D721Med (cell line): Measurements from ENCODE around the gene IQCF6.
"Not testable (repeated sequence)": the region's sequence is repeated elsewhere in the genome, so short reads cannot be mapped to it uniquely, and the experiment has no call there.

Experiments used
- DNase-seq: peaks from one replicate; pipeline ENCODE4 v3.0.0; 2011; ENCODE audit warnings: low spot score; ENCODE audit not compliant: insufficient read length
- FAIRE-seq: peaks from 2 replicates; lab custom pipeline; 2011; peaks lifted over from hg19 to GRCh38; lab: Jason Lieb, UNC
- TF ChIP-seq, protein P1 (sequence below): IDR thresholded peaks from 2 replicates; pipeline ENCODE4 v1.5.1; 2012; ENCODE audit warnings: mild to moderate bottlenecking, control low read depth; ENCODE audit not compliant: insufficient read depth; ENCODE audit errors: missing control alignments

IQCF6 gene

DNA sequence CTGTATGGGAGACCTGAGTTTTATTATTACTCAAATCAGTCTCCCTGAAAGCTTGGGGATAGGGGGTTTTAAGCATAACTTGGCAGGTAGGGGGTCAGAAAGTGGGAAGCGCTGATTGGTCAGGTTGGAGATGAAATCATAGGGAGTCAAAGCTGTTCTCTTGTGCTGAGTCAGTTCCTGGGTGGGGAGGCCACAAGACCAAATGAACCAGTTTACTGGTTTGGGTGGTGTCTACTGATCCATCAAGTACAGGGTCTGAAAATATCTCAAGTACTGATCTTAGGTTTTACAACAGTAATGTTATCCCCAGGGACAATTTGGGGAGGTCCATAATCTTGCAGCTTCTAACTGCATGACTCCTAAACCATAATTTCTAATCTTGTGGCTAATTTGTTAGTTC lies 17.8 kb upstream of the IQCF6 start:
- DNase-seq, result no peak
- TF ChIP-seq, protein P1, sequence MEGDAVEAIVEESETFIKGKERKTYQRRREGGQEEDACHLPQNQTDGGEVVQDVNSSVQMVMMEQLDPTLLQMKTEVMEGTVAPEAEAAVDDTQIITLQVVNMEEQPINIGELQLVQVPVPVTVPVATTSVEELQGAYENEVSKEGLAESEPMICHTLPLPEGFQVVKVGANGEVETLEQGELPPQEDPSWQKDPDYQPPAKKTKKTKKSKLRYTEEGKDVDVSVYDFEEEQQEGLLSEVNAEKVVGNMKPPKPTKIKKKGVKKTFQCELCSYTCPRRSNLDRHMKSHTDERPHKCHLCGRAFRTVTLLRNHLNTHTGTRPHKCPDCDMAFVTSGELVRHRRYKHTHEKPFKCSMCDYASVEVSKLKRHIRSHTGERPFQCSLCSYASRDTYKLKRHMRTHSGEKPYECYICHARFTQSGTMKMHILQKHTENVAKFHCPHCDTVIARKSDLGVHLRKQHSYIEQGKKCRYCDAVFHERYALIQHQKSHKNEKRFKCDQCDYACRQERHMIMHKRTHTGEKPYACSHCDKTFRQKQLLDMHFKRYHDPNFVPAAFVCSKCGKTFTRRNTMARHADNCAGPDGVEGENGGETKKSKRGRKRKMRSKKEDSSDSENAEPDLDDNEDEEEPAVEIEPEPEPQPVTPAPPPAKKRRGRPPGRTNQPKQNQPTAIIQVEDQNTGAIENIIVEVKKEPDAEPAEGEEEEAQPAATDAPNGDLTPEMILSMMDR, result no peak
- FAIRE-seq, result no peak

DNA sequence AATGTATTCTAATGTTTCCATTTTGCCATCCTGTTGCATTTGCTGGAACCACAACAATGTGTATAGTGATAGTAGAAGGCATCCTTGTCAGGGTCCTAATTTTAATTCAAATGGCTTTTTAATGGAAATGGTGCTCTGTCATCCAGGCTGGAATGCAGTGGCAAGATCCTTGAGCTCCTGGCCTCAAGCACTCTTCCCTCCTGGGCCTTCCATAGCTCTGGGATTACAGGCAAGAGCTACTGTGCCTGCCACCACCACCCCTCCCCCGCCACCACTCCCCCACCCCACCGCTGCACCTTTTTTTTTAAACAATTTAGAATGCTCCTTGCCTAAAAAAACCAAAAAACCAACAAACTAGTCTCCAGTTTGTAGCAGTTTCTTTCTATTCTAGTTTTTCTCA lies 15.2 kb upstream of the IQCF6 start:
- no peak for FAIRE-seq
- TF ChIP-seq, protein P1, result no peak
- no peak for DNase-seq

DNA sequence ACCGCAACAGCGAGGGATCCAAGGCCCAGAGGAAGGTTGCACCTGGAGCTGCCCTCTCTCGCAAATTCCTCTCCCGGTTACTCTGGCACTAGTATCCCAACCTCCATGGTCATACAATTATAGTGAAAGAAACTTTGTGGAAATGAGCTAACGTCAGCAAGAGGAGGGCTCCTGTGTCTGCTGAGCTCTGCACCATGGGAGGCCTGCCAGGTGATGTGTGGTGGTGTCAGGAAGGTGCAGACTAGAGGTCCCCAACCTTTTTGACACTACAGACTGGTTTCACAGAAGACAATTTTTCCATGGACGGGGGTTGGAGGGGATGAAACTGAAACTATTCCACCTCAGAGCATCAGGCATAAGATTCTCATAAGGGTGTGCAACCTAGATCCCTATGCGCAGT lies 13.2 kb upstream of the IQCF6 start:
- TF ChIP-seq, protein P1, result no peak
- FAIRE-seq, result no peak

DNA sequence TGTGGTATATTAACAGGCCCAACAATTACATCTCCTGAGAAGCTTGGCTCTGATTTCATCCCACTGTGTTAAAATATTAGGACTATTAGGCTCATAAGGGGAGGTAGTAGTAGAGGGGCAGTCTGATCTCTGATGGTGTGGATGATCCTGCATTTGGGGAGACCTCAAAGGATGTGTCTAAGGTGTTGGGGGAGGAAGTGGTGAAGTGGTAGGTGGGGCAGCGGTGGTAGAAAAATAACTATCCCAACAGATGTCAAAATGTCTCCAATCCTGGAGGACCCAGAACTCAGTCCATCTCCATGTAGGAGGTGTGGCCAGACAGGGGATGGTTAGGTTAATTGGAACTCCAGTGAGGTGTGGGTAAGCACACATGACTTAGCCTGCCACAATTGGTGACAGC lies 10.4 kb upstream of the IQCF6 start:
- FAIRE-seq (no peak), DNase-seq (no peak)
- TF ChIP-seq, protein P1, result no peak

More for the DNA sequence above, 13.2 kb upstream of the IQCF6 start:
- no peak for DNase-seq

DNA sequence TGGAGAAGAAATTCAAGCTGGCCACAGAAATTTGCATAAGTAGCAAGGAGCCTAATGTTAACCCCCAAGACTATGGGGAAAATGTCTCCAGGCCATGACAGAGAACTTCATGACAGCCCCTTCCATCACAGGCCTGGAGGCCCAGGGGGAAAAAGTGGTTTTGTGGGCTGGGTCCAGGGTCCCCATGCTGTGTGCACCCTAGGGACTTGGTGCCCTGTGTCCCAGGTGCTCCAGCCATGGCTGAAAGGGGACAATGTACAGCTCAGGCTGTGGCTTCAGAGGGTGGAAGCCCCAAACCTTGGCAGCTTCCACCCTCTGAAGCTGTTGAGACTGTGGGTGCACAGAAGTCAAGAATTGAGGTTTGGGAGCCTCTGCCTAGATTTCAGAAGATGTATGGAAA lies 8.5 kb upstream of the IQCF6 start:
- not testable (repeated sequence) for FAIRE-seq, DNase-seq

DNA sequence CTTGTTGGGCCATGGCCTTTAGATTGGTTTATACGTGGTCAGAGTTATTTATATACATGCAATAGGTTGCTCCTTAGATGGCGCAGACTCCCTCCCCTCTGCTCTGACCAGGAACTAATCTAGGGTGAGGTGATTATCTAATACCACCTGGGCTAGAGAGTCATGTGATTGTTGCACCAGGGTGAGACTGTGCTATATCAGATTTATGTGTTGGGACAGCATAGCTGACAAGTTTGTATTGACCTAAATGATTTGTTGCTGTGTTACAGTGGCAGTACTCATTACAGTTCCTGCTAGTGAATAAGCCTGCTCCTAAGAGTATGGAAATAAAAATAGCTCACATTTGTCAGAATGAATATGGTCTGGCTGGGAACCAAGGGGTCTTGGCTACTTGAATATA lies 7.2 kb upstream of the IQCF6 start:
- TF ChIP-seq, protein P1, result no peak
- no peak for FAIRE-seq
- no peak for DNase-seq

DNA sequence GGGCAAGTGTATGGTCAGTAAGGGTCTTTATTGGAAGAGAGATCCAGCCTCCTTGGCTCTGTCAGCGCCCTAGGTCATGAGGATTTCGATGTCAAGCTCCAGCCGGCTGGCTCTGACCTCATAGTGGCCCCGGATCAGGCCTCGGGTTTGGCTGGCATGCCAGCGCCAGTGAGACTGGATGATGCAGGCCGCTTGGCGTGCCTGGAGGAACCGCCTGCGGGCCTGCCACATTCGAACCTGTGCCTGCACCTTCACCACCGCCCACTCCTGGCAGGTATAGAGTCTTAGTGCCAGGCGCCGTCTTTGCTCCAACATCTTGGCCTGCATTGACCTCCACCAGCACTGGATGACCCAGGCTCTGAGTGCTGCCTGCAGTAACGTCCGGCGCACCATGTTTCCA lies 483 bp downstream of the IQCF6 start:
- DNase-seq (no peak), FAIRE-seq (no peak)
- TF ChIP-seq, protein P1, result no peak

DNA sequence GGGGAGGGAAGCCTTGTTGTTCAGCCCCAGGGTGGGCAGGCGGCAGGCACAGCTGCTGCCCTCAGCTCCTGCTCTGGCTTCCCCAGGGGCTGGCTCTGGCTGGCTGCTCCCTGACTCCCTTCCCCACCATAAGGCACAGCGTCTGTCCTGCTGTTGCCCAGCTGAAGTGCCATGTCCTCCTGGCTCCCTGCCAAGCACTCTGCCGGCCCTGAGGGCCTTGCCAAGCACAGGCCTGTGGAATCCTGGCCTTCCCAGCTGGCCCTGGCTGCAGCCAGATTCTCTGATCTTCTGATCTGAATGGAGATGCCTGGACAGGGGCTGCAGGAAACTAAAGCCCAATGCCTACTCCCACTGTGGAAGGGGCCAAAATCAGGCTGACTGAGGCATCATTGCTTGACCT lies 1.1 kb downstream of the IQCF6 start:
- no peak for DNase-seq
- TF ChIP-seq, protein P1, result no peak

More for the DNA sequence above, 1.1 kb downstream of the IQCF6 start:
- FAIRE-seq, result no peak
